GM18858 (cell line): Measurements from ENCODE around the gene RPL35.
A peak's percentile ranks its signal among the peaks of the same experiment; 100 is the strongest.

Experiments
- ATAC-seq: cut with Tn5 transposase; IDR thresholded peaks from one replicate; pipeline ENCODE4 v1.9.1; 2021; ENCODE audit not compliant: unreplicated experiment

Gene RPL35

GRCh38 chr9:124877021-124877782 is 15.4 kb upstream of the RPL35 start:
- ATAC-seq: no peak

- no peak for ATAC-seq
Measured at GRCh38 chr9:124875501-124875900, 13.7 kb upstream of the RPL35 start.

GRCh38 chr9:124873664-124874063 is 11.9 kb upstream of the RPL35 start:
- no peak for ATAC-seq

GRCh38 chr9:124871156-124871561 is 9.4 kb upstream of the RPL35 start:
- ATAC-seq: no peak

GRCh38 chr9:124870723-124871122 is 9.0 kb upstream of the RPL35 start:
- ATAC-seq: no peak

GRCh38 chr9:124869986-124870560 is 8.3 kb upstream of the RPL35 start:
- peak; percentile 34 for ATAC-seq

GRCh38 chr9:124869466-124869985 is 7.8 kb upstream of the RPL35 start:
- no peak for ATAC-seq

DNA sequence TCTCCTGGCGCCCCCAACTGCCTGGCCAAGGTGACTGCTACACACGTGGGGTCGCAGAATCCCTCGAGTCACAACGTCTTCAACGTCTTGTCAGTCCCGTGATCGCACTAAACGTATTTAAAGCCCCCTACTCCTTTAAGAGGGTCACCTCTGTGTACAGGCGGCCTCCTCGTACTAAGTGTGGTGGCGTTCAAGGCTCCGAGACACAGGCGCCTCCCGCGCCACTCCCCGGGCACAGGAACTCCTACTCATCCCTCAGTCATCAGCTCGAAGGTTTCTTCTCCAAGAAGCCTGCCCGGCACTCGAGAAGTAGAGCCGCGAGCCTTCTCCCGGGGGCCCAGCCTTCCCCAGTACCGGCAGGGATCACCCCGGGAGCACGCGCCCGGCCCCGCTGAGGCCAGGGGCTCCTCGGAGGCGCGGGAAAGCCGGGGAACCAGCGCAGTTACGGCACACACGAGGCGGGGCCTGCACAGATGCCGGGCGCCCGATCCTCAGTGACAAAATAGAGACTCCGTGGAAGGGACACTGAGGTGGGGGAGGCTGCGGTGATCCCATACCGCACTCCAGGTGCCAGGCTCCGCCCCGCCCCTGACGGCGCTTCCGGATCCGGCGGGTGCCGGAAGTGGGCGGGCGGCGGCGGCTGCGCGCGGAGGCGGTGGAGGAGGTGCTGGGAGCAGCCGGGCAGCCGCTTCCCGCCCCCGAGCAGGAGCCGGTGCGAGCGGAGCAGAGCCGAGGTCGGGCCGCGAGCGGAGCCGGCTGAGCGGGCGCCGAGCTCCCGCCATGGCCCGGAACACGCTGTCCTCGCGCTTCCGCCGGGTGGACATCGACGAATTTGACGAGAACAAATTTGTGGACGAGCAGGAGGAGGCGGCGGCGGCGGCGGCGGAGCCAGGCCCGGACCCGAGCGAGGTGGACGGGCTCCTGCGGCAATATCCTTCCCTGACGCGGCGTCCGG is 7.0 kb upstream of the RPL35 start:
- peak; percentile 40 for ATAC-seq

- no peak for ATAC-seq
Measured at GRCh38 chr9:124863371-124863871, 1.7 kb upstream of the RPL35 start.

DNA sequence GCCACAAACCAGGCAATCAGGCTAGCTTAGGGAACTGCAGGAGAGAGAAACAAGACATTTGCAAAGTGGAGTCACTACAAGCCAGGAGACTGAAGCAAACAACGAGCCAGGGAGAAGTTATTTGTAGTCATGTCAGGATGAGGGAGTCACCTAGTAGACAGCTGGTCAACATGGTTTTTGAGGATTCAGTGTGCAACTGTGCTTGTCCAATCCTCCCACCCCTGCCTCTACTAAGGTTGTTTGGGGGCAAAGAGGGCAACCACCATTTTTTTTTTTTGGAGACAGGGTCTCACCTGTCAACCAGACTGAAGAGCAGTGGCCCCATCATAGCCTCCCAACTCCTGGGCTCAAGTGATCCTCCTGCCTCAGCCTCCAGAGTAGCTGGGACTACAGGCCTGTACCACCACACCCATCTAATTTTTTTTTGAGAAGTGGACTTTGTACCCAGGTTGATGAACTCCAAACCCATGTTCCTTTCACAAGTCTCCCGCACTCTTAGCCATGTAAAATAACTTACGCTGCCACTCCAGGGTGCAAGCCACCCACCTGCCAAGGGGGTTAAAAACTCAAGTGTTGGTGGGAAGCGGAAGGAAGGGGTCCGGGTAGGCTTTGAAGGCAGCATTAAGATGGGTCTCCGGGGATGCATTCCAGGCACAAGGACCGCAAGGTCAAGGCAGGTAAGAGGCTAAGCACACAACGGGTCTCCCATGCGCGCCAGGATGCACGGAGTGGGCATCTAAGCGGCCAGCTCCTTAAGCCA is 995 bp downstream of the RPL35 start:
- ATAC-seq: no peak

DNA sequence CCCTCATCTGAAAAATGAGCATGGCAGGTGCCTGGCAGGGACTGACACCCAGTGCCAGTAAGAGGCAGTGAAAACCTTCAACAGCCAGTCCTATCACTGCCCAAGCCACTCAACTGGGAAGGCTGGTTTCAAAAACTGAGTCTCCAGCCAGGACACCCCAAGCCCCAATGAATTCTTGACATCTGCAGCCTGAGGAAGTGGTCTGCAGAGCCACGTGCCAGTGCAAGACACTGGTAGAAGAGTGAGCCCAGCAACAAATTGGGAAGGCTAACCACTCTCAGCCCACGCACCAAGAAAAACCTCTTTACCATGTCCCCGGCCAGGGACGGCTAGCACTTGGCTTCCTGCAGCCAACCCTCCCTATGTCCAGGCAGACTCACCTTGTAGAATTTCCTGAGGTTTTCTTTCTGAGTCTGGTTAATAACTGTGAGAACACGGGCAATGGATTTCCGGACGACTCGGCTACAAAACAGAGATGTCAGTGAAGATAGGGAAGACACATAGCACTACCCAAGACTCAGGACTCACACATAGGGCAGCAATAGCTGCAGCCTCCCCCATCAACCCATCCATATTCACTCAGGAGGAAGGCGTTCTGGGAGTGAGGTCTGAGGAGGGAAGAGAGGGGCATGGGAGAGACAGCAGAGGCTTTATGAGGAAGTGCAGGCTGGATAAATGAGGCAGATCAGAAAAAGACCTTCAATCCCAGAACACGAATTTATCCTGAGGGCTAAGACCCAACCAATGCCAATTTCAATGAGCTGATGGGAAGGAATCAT is 1.8 kb downstream of the RPL35 start:
- no peak for ATAC-seq

DNA sequence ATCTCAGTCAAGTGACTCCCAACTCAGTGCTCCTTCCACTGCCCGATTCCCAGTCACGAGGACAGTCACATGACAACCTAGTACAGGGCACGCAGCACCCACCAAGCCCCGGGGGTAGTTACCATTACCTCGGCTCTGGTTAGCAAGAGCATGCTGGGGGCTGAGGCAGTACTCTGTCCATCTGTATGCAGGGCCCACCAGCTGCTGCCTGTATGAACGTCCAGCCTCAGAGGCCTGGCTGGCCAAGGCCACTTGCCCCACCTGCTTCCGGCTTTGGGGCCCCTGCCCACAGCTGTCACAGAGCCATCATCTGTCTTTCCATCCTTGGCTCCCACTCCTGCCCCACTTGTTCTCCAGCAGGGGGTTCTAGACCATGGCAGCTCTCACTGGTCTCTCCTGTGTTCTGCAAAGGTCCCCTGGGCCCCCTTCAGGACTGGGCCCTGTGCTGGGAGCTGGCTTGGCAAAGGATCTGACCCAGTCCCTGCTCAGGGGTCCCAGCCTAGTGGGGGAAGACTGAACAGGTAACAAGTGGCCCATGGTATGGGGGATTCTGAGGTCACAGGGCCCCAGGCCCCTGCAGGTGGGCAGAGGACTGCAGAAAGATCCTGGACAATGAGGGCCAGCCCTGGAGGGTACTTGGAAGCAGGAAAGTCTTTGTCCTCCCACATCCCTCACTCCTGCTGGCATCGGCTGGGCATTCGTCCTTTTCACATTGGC is 3.3 kb downstream of the RPL35 start:
- no peak for ATAC-seq

DNA sequence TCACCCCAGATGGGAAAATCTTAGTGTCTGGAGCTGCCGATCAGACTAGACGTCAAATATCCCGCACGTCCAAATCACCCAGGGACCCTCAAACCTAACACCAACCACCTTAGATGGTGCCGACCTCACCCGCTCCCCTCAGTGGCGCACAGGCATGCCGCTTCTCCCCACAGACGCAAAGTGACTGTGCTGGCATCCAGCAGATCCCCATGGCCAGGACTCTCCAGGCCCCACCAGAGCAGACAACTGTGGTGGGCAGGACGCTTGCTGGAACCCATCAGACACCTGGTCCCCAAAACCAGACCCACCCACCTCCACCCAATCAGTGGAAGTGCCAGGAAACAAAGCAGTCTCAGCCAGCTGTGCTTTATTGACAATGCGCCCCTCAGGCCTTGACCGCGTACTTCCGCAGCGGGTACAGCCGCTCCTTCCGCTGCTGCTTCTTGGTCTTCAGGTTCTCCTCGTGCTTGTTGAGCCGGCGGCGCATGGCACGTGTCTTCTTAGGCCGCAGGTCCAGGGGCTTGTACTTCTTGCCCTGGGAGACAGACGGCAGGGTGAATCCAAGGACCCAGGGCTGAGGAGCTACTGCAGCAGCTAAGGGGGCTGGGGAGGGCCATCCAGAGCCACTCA is 4.1 kb downstream of the RPL35 start:
- ATAC-seq: no peak

GRCh38 chr9:124855944-124856765 is 5.6 kb downstream of the RPL35 start:
- ATAC-seq: no peak

GRCh38 chr9:124855566-124855943 is 6.2 kb downstream of the RPL35 start:
- no peak for ATAC-seq

DNA sequence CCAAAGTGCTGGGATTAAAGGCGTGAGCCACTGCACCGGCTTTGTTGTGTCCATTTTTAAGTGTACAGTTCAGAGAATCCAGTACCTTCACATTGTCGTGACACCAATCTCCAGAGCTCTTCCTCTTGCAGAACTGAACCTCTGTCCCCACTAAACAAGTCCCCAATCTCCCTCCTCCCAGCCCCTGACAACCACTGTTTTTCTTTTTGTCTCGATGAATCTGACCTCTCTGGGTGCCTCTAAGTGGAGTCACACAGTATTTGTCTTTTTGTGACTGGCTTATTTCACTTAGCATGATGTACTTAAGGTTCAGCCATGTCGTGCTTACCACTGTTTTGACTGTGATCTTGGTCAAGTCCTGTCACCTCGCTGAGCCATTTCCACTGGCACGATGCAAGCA is 6.9 kb downstream of the RPL35 start:
- no peak for ATAC-seq

- no peak for ATAC-seq
Measured at GRCh38 chr9:124854161-124854560, 7.6 kb downstream of the RPL35 start.

DNA sequence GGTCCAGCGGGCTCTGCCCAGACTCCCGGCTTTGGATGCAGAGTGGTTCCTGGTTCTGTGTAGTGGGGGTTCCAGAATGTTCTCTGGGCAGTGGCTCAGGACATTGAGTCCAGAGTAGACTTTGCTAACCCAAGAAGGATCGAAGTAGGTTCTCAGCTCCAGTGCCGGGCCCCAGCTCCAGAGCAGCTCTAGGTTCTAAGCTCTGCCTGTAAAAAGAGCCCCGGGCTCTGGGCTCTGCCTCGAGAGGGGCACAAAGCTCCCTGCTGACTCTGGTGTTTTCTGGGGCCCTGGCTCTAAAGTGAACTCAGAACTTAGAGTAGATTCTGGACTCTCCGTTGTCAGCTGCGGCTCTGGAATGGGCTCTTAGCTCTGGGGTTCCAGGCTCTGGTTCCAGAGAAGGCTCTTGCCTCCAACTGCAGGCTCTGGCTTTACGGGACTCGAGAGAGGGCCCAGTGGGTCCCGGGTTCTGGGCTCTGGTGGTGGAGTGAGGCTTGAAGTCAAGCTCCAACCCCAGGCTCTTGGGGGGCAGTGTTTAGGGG is 8.1 kb downstream of the RPL35 start:
- no peak for ATAC-seq
